Activated CD8-positive, alpha-beta T cell treated with anti-CD3 and anti-CD28 coated beads for 36 hours (primary cell): ENCODE data around the gene SLIT3. TPM values are rescaled to one million over a fixed set of nuclear protein-coding genes. Genes with fewer than 3 reads are reported as not detected.

Experiments
- ATAC-seq: fragments of 200-7000 bp; cut with Tn5 transposase; one replicate; pipeline ENCODE4 v1.10.0; 2021; ENCODE audit warnings: mild to moderate bottlenecking, moderate library complexity
- CTCF ChIA-PET: fragments of 350-600 bp; sonication (Branson Sonifier 250); formaldehyde crosslinking; loops from one replicate; lab custom pipeline; 2021; ENCODE audit warnings: antibody characterized with exemption; lab: Charles Lee
- POLR2A ChIA-PET: fragments of 350-600 bp; sonication (Branson Sonifier 250); formaldehyde crosslinking; loops from one replicate; lab custom pipeline; 2021; ENCODE audit warnings: antibody characterized with exemption; lab: Charles Lee
- DNase-seq: peaks from one replicate; pipeline ENCODE4 v3.0.0-alpha.2; 2020
- H3K27ac Mint-ChIP-seq: one replicate; pipeline ENCODE4 v1.8.0; 2021; ENCODE audit warnings: mild to moderate bottlenecking, mixed read lengths
- H3K27me3 Mint-ChIP-seq: one replicate; pipeline ENCODE4 v1.8.0; 2021; ENCODE audit warnings: mixed read lengths
- H3K36me3 Mint-ChIP-seq: one replicate; pipeline ENCODE4 v1.8.0; 2021; ENCODE audit warnings: low read depth, mixed read lengths
- H3K4me1 Mint-ChIP-seq: one replicate; pipeline ENCODE4 v1.8.0; 2021; ENCODE audit warnings: low read depth, mixed read lengths
- H3K4me3 Mint-ChIP-seq: one replicate; pipeline ENCODE4 v1.8.0; 2021; ENCODE audit warnings: mild to moderate bottlenecking, moderate library complexity, mixed read lengths
- H3K9me3 Mint-ChIP-seq: one replicate; pipeline ENCODE4 v1.8.0; 2021; ENCODE audit warnings: mixed read lengths
- CTCF ChIP-seq: fragments of 200-600 bp; IDR thresholded peaks from one replicate; pipeline ENCODE4 v1.8.0; 2022; ENCODE audit warnings: antibody characterized with exemption, mild to moderate bottlenecking
- intact Hi-C: fragments of 100-400 bp; cut with micrococcal nuclease; formaldehyde crosslinking; loops from one replicate; pipeline ENCODE4 v1.10.0; 2022
- total RNA-seq, 2 experiments: library from RNA; stranded (reverse); gene quantifications; one replicate each; pipeline ENCODE4 v1.2.3, GENCODE V29; 2021

Gene SLIT3
- total RNA-seq, 2 experiments from 2014 or later: 0.69 to 0.74 TPM

GRCh38 chr5:168920019-168920810 lies 380.7 kb downstream of the SLIT3 start:
- CTCF ChIA-PET: no interaction called here
- H3K27me3 Mint-ChIP-seq: peaks cover 35% of the 10 kb centered on the region
- H3K9me3 Mint-ChIP-seq: no peaks in the 10 kb centered on the region
- H3K4me3 Mint-ChIP-seq: no peak overlapping the region
- POLR2A ChIA-PET: no interaction called here
- DNase-seq (no peak), ATAC-seq (no peak)
- intact Hi-C loops: no loop called here
- TF ChIP-seq CTCF: no peak
- H3K4me1 Mint-ChIP-seq: no peaks in the 10 kb centered on the region
- H3K36me3 Mint-ChIP-seq: no peaks in the 10 kb centered on the region
- no peak overlapping the region for H3K27ac Mint-ChIP-seq

GRCh38 chr5:168917947-168918600 lies 382.9 kb downstream of the SLIT3 start:
- no peak for TF ChIP-seq CTCF
- POLR2A ChIA-PET: no interaction called here
- Mint-ChIP-seq H3K9me3 (no peaks in the 10 kb centered on the region), H3K4me3 (no peak overlapping the region), H3K27ac (no peak overlapping the region), H3K27me3 (peaks cover 37% of the 10 kb centered on the region), H3K36me3 (no peaks in the 10 kb centered on the region), H3K4me1 (no peaks in the 10 kb centered on the region)
- intact Hi-C loops: loop anchor here (1.0 kb wide), 1 partner anchor 26 kb away; no protein-coding TSS in a partner anchor
- CTCF ChIA-PET: no interaction called here
- no peak for ATAC-seq
- no peak for DNase-seq

GRCh38 chr5:168916852-168917251 lies 384.1 kb downstream of the SLIT3 start:
- H3K27ac Mint-ChIP-seq: no peak overlapping the region
- intact Hi-C loops: no loop called here
- ChIA-PET POLR2A (no interaction called here), CTCF (no interaction called here)
- no peaks in the 10 kb centered on the region for H3K9me3 Mint-ChIP-seq
- no peaks in the 10 kb centered on the region for H3K36me3 Mint-ChIP-seq
- TF ChIP-seq CTCF: no peak
- H3K4me1 Mint-ChIP-seq: no peaks in the 10 kb centered on the region
- H3K27me3 Mint-ChIP-seq: peaks cover 34% of the 10 kb centered on the region
- ATAC-seq (no peak), DNase-seq (no peak)
- no peak overlapping the region for H3K4me3 Mint-ChIP-seq

GRCh38 chr5:168916266-168916665 lies 384.7 kb downstream of the SLIT3 start:
- Mint-ChIP-seq H3K36me3 (no peaks in the 10 kb centered on the region), H3K27ac (no peak overlapping the region), H3K27me3 (peaks cover 31% of the 10 kb centered on the region), H3K4me3 (no peak overlapping the region), H3K9me3 (no peaks in the 10 kb centered on the region), H3K4me1 (no peaks in the 10 kb centered on the region)
- ChIA-PET POLR2A (no interaction called here), CTCF (no interaction called here)
- ATAC-seq (no peak), DNase-seq (no peak)
- no peak for TF ChIP-seq CTCF
- intact Hi-C loops: no loop called here

GRCh38 chr5:168914491-168914890 lies 386.4 kb downstream of the SLIT3 start:
- intact Hi-C loops: no loop called here
- H3K9me3 Mint-ChIP-seq: no peaks in the 10 kb centered on the region
- no peak overlapping the region for H3K27ac Mint-ChIP-seq

More at GRCh38 chr5:168914491-168914890, 386.4 kb downstream of the SLIT3 start:
- CTCF ChIA-PET: no interaction called here
- H3K36me3 Mint-ChIP-seq: no peaks in the 10 kb centered on the region
- ATAC-seq (no peak), DNase-seq (no peak)
- no peaks in the 10 kb centered on the region for H3K4me1 Mint-ChIP-seq
- POLR2A ChIA-PET: no interaction called here
- no peak overlapping the region for H3K4me3 Mint-ChIP-seq
- no peak for TF ChIP-seq CTCF
- H3K27me3 Mint-ChIP-seq: peaks cover 16% of the 10 kb centered on the region
